GM21825 (cell line): Measurements from ENCODE around the gene PPM1H.
"Not testable (repeated sequence)": the region's sequence is repeated elsewhere in the genome, so short reads cannot be mapped to it uniquely, and the experiment has no call there.

Source experiments
- ATAC-seq: cut with Tn5 transposase; IDR thresholded peaks from one replicate; pipeline ENCODE4 v1.9.1; 2021; ENCODE audit warnings: mild to moderate bottlenecking, moderate library complexity; ENCODE audit not compliant: unreplicated experiment

PPM1H gene, protein sequence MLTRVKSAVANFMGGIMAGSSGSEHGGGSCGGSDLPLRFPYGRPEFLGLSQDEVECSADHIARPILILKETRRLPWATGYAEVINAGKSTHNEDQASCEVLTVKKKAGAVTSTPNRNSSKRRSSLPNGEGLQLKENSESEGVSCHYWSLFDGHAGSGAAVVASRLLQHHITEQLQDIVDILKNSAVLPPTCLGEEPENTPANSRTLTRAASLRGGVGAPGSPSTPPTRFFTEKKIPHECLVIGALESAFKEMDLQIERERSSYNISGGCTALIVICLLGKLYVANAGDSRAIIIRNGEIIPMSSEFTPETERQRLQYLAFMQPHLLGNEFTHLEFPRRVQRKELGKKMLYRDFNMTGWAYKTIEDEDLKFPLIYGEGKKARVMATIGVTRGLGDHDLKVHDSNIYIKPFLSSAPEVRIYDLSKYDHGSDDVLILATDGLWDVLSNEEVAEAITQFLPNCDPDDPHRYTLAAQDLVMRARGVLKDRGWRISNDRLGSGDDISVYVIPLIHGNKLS

GRCh38 chr12:62934799-62935674 is at the start of gene PPM1H:
PPM1H (minus strand) TSS chr12:62935150; CDS start chr12:62934736, 414 bp downstream.
- ATAC-seq = peak; percentile 82

GRCh38 chr12:62983594-62983993 is 48.6 kb upstream of the PPM1H start:
- no peak for ATAC-seq

- ATAC-seq = no peak
Measured at GRCh38 chr12:62978768-62979167, 43.8 kb upstream of the PPM1H start.

- ATAC-seq = no peak
Measured at GRCh38 chr12:62977883-62978282, 42.9 kb upstream of the PPM1H start.

DNA sequence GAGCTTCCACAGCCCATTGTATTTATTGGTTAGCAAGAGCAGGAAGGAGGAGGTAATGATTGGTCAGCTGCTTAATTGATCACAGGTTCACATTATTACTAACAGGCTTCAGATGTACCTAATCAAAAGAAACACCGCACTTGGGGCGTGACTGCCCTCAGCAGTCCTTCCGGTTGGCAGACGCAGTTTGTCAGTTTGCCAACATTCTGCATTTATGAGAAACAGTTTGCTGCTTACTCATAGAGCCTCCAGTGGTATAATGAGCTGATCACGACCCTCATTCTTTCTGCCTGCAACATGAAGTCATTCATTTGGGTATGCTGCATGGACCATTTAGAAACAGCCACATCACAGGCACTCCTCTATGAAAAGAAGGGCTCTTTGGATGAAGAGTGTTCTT is 42.5 kb upstream of the PPM1H start:
- no peak for ATAC-seq

GRCh38 chr12:62976110-62976662 is 41.2 kb upstream of the PPM1H start:
- no peak for ATAC-seq

DNA sequence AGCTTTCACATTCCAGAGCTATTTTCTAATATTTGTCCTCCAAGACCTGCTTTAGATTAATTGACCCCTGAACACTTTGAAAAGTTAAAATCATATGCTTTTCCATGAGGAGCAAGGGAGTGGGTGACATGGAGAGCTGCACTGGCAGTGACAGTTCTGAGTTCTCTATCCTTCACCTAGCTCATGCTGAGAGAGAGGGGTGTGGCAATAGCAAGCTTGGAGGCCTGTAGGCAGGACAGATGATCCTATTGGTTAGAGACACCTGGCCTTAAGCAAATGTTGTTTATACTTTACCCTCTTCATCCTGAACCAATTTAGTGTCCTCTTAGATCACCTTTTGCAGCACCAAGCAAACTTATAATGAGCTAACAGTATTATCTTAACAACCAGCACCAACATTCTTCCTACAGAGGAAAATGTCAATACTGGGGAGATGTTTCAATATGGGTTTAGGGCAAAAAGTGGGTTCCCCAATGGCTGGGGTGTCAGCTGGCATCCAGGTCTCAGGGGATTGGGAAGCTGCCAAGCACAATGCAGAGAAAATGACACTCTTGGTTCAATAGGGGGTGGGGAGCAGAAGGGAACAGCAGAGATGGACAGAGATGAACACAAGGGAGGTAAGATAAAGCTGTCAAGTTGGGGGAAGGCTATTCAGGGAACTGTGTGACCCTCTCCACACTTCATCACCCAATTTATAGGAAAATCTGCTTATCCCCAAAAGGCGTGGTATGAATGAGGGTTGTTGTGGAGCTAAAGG is 37.0 kb upstream of the PPM1H start:
- ATAC-seq = no peak

GRCh38 chr12:62969695-62970094 is 34.7 kb upstream of the PPM1H start:
- no peak for ATAC-seq

DNA sequence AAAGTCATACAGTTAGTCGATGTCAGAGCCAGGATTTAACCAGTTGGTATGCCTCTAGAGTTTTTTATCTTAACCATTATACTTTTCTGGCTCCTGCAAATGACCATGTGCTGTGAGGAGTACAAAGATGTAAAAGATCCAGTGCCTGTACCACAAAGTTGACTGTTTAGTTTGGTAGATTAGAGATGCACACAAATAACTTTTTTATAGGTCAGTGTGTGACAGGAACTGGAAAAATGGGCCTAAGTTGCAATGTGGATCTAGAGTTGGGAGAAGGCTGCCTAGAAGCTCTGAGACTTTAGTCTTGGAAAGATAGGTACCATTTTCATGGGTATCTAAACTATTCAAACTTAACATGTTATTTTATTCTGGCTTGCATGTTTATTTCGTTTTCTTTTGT is 32.8 kb upstream of the PPM1H start:
- ATAC-seq = no peak

DNA sequence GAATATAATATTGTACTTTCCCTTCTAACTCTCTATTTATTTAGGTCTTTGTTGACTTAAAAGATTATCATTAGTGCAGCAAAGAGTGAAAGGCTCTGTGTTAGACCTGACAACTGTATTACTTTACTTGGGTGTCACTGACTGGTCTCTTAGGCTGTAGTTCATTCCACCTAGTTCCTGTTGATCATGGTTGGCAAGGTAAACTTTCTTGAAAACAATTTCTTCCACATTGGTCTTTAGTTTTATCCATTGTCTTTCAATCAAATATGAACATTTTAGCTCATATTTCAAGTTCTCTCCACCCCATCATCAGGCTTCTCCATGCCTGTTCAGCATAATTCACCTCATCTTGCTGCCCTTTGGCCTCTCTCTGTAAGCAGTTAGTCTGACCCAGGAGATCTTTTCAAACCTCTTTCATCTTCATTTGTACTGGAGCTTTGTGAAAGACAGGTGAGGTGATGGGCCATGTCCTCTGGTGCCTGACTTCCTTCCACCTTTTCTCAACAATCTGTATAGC is 32.1 kb upstream of the PPM1H start:
- no peak for ATAC-seq

GRCh38 chr12:62966446-62966989 is 31.6 kb upstream of the PPM1H start:
- not testable (repeated sequence) for ATAC-seq

GRCh38 chr12:62965700-62966099 is 30.8 kb upstream of the PPM1H start:
- ATAC-seq = not testable (repeated sequence)

DNA sequence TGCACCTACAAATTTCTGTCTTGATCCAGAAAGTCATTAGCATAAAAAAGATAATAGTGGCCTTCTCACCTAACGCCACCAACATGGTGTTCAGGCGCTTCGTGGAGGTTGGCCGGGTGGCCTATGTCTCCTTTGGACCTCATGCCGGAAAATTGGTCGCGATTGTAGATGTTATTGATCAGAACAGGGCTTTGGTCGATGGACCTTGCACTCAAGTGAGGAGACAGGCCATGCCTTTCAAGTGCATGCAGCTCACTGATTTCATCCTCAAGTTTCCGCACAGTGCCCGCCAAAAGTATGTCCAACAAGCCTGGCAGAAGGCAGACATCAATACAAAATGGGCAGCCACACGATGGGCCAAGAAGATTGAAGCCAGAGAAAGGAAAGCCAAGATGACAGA is 30.3 kb upstream of the PPM1H start:
- ATAC-seq = not testable (repeated sequence)

DNA sequence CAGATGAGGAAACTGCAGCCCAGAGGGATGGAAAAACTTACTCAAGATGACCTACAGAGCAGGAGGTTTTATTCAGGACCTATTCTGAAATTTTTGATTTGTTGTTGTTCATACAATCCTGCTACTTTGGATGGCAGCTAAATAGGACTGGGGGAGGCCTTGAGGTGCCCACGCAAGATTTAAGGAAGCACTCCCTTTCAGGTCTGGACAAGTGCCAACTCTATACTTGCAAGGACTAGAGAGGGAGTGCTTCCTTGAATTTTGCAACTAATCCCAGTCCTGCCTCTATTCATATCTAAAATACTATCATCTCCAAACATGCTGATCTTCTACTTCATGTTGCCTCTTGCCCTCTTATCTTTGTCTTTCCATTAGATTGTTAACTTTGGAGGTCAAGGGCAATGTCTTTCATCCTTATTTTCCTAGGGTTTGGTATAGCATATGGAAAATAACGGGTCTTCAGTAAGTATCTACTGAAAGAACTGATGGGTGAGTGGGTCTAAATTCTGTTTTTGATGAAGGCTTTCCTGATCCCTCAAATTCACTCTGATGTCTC is 28.6 kb upstream of the PPM1H start:
- no peak for ATAC-seq

GRCh38 chr12:62960324-62960723 is 25.4 kb upstream of the PPM1H start:
- ATAC-seq = no peak

- no peak for ATAC-seq
Measured at GRCh38 chr12:62959745-62960144, 24.8 kb upstream of the PPM1H start.

DNA sequence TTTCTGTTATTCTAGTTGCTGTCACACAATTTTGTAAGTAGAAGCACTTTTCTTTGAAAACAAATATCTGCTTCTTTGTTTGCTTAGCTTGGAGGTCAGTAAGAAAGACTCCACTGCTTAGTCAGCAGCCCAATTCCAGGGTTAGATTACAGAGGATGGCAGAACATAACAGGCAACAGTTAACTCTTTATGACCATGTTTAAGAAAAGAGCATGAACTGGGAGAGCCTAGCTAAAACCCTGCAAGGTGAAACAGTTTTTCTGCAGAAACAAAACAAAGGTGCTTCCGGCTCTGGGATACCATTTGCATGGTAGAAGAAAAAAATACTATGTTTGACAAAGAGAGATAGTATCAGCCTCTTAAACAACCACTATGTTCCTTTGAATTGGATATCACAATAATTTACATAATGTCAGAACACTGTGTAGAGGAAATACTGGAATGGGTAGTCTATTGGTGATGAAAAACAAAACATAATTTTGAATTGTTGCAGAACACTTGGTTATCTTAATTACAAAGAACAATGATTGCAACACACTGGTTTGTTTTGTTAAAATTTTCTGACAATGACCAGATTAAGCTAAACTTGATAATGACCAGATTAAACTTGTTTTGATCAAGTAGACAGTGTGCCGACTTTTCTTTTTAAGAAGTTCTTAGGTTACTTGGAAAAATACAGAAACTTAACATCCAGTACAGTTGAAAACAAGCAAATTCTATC is 22.4 kb upstream of the PPM1H start:
- ATAC-seq = no peak

DNA sequence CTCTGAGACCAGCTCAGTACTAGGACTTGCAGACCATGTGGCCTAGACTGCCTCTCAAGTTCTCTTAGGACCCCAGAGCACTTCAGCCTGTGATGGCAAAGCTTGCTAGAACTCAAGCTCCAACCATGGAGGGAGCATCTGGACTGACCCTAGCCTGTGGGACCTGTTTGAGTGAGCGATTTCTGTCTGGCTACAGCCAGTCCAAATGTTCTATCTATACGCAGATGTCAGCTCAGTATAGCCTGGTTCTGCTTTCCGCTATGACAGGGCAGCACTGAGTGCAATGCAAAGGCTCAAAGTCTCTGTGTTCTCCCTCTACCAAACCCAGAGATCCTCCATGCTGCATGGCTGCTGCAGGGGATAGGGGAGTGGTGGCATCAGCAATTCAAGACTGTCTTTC is 20.7 kb upstream of the PPM1H start:
- no peak for ATAC-seq

GRCh38 chr12:62950317-62950716 is 15.4 kb upstream of the PPM1H start:
- no peak for ATAC-seq
